Adrenal gland (tissue), 5 donors: Measurements from ENCODE around the gene CDX2.

Source experiments
- POLR2A ChIP-seq, 2 donors: fragments of 450-650 bp; IDR thresholded peaks; one replicate each; pipeline ENCODE4 v1.6.1; 2017; ENCODE audit warnings: antibody characterized with exemption in 2 of 2, mild to moderate bottlenecking in 2 of 2, moderate library complexity in 1 of 2
- TF ChIP-seq, protein P1 (sequence below), 6 experiments: fragments of 450-650 bp in 4 of 6; fragments of 200-600 bp in 2 of 6; sonication (generic) in 1 of 6; IDR thresholded peaks; 1 replicate in 5 of 6; 2 replicates in 1 of 6; pipeline versions ENCODE4 v1.5.1 to v1.8.0; 2016 to 2021; ENCODE audit warnings: antibody characterized with exemption in 6 of 6, mild to moderate bottlenecking in 2 of 6, moderate library complexity in 1 of 6
- donor health status: DM: no; HTN: no; CAD: no.

DNA sequence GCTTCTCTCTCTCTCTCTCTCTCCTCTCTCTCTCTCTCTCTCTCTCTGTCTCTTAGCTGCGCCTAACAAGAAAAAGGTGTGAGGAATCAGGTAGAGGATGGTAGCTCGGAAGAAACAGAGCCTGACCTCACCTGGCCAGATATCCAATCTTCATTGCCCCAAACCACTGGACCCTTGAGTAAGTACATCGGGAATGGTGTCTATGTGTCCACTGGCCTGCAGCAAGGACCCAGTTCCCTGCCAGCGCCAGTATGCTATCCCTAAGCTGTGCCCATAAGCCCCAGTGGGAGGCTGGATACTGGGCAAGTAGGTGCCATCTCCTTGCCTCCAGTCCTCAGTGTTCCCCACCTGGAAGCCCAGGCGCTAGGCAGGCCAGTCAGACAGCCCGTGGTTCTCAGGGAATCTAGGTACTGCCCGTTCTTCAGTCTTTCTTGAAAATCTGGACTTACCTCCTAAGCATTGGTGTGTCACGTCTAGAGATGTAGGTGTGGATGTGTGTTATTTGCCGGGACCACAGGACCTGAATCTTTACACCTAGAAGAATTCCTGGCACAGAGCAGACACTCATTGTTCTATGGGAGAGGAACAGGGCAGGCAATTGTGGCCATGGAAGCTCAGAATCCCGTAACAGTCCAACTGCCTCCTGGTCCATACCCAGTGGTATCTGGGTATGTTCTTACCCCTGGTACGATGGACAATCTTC lies 12.0 kb upstream of the CDX2 start:
- TF ChIP-seq, protein P1, sequence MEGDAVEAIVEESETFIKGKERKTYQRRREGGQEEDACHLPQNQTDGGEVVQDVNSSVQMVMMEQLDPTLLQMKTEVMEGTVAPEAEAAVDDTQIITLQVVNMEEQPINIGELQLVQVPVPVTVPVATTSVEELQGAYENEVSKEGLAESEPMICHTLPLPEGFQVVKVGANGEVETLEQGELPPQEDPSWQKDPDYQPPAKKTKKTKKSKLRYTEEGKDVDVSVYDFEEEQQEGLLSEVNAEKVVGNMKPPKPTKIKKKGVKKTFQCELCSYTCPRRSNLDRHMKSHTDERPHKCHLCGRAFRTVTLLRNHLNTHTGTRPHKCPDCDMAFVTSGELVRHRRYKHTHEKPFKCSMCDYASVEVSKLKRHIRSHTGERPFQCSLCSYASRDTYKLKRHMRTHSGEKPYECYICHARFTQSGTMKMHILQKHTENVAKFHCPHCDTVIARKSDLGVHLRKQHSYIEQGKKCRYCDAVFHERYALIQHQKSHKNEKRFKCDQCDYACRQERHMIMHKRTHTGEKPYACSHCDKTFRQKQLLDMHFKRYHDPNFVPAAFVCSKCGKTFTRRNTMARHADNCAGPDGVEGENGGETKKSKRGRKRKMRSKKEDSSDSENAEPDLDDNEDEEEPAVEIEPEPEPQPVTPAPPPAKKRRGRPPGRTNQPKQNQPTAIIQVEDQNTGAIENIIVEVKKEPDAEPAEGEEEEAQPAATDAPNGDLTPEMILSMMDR (IDR thresholded peaks at IDR 0.05), result no peak
- no peak for TF ChIP-seq POLR2A (IDR thresholded peaks at IDR 0.05)
